ENCODE data around the gene LRRC37B.
"Not testable (repeated sequence)": the region's sequence is repeated elsewhere in the genome, so short reads cannot be mapped to it uniquely, and the experiment has no call there.

DNA sequence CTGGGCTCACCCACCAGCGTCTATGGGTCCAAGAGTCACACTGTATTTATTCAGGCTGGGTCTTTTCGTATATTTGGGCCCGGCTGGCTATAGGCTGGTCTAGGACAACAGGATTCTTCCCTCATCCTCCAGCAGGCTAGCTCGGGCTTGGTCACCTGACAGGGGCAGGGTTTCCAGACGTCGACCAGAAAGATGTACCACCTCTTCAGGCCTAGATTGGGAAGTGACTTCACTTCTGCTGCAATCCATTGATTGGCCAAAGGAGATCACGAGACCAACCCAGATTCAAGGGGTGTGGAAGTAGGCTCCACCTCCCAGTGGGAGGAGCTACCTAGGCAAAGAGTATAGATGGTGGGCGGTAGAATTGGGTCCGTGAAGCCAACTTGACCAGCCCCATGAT, 53.5 kb downstream of the LRRC37B start:
- TF ChIP-seq TAF1, SPI1, POLR2AphosphoS5, POLR2A, POU2F2 (IDR thresholded peaks at IDR 0.05; ENCODE audit: low read depth, low read length): not testable (repeated sequence)
